Erythroblast (primary cell): Measurements from ENCODE around the gene ELOB.

Source experiments
- GATA1 ChIP-seq: IDR thresholded peaks from 2 replicates; pipeline ENCODE4 v1.6.1; 2011; ENCODE audit warnings: low read depth, mild to moderate bottlenecking, control low read depth, low read length, moderate library complexity
- POLR2A ChIP-seq: IDR thresholded peaks from 2 replicates; pipeline ENCODE4 v1.6.1; 2011; ENCODE audit warnings: mild to moderate bottlenecking, low read length

GRCh38 chr16:2751577-2752034 is 25.5 kb downstream of the ELOB start:
- no peak for TF ChIP-seq POLR2A
- no peak for TF ChIP-seq GATA1
